CD4-positive, alpha-beta T cell treated with Interleukin-12 subunit alpha and Interleukin-12 subunit beta, for 1 hour (primary cell): ENCODE measurements around the gene HNF1A.
A peak's percentile ranks its signal among the peaks of the same experiment; 100 is the strongest.
"Not testable (repeated sequence)": the region's sequence is repeated elsewhere in the genome, so short reads cannot be mapped to it uniquely, and the experiment has no call there.

Experiments
- DNase-seq: peaks from one replicate; pipeline ENCODE4 v3.0.0-alpha.2; 2020

HNF1A gene

DNA sequence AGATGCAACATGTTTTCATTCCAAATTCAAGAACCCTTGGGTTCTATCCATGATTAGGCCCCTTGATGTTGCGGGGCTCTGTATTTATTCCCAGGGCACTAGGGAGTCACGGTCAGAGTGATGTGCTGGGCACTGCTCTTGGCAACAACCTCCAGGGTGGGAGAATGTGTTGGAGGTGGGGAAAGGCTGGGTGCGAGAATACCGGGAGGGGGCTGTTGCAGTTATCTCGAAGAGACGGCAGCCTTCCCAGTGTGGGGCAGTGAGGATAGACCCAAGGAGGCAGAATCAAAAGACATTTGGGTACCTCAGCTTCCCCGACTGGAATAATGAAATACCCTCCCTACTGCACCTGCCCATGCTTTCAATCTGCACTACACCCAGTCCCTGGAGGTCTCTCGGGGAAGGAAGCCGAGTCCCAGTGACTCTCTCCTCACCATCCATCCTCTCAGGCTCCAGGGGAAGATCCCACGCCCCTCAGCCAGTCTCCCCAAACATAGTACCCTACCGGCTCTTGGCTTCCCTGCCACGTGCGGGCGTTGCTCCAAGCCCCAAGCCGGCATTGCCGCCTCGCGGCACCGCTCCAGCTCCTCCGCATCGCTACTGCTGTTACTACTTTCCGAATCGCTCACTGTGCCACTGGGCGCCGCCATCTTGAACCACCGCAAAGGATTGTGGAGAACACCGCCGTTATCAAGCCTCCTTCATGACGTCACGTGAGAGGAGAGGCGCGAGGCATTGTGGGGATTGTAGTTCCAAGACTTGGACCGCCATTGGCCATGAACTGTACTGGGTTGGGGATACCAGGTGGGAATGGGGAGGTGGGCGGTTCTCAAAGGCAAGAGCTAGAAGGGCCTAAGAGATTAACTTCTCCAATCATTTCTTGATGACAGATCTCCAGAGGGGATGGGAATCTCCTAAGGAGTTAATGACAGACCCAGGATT lies 37.8 kb downstream of the HNF1A start, which contains the start of gene C12orf43:
TSS of gene C12orf43 (minus strand) at position 663 of the 942 bp plus-strand sequence. CDS start at position 650, 13 bp downstream.
- DNase-seq = peak; percentile 92

DNA sequence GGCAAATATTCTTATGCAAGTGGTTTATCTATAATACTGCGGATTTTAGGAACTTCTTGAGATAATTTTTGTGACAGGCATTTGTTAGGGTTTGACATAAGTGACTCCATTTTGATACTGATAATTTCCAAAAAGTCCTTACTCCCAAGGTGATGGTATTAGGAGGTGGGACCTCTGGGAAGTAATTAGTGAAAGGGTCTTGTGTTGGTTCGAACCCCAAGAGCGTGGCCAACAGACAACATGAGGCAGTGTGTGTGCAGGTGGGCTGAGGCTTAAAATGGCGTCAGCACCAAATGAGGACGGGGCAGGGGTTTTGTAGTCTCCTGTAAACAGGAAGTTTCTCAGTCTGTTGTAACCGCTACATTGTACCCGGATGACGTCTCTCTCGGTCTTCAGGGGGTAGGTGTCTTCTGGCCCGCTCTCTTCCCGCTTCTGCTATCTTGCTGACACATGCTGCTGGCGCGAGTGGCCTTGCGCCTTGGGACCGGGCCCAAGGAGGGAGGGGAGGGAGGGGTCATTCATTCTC lies 39.7 kb downstream of the HNF1A start:
- DNase-seq = no peak

DNA sequence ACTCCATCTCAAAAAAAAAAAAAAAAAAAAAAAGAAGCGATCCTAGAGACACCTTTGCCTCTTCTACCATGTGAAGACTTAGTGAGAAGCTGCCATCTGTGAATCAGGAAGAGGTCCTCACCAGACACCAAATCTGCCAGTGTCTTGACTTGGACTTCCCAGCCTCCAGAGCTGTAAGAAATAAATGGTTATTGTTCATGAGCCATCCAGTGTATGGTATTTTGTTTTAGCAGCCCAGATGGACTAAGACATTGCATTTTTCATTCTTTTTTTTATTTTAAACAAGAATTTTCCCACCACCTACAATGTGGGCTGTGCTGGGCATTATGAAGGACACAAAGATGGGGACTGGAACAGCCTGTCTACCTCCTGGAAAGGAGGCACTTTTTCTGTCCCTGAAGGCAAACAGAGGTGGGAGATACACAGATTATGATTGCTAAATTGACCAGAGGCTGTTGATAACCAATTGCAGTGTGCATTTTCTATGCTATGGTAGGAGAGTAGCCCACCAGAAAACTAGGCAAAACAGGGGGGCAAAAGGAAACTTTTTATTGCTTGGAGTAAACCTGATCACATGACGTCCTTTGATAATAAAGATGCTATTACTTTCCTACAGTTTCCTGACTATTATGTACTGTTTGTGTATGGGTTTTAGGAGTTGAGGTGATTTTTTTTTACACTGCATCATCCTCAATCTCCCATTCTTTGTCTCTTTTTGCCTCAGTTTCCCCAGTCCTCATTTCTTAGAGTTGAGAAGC lies 40.7 kb downstream of the HNF1A start:
- DNase-seq = no peak

DNA sequence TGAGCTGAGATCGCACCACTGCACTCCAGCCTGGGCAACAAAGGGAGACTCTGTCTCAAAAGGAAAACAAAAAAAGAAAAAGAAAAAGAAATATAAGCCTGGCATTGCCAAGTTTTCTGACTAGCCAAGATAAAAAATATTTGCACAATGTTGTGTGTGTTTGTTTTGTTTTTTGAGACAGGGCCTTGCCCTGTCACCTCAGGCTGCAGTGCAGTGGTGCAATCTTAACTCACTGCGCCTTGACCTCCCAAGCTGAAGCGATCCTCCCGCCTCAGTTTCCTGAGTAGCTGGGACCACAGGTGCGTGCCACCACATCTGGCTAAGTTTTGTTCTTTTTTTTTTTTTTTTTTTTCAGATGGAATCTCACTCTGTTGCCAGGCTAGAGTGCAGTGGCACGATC lies 43.4 kb downstream of the HNF1A start:
- DNase-seq = no peak

DNA sequence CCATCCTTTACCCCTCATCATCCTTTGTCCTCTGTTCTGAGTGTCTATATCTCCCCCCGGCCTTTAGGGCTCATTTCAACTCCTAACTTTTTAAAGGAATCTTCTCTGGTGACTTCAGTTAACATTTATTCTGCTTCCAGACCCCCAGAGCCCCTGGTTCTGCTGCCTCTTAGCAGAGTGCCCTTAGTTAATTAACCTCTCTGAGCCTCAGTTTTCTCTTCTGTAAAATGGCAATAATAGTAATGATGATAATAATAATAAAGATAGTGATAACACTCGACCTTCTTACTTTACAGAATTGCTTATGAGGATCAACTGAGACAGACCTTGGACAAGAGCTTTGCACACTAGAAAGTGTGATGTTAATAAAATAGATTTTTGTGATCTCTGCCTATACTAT lies 44.4 kb downstream of the HNF1A start:
- DNase-seq = no peak

DNA sequence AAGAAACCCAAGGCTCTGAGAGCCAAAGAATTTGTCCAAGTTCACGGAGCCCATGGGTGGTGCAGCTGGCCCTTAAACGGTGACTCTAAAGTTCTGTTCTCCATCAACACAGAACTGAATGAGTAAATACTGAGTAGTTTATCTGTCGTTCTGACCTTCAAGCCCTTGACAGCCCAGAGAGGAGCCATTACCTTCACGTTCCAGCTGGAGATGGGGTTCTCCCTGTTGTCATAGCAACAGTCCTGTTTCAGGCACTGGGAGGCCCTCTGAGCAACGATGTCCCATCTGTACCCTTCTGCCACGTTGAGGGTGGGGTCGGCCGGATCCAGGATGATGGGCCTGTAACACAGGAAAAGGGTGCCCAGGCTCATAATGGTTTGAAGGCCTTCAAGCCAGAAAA lies 45.5 kb downstream of the HNF1A start:
- no peak for DNase-seq

DNA sequence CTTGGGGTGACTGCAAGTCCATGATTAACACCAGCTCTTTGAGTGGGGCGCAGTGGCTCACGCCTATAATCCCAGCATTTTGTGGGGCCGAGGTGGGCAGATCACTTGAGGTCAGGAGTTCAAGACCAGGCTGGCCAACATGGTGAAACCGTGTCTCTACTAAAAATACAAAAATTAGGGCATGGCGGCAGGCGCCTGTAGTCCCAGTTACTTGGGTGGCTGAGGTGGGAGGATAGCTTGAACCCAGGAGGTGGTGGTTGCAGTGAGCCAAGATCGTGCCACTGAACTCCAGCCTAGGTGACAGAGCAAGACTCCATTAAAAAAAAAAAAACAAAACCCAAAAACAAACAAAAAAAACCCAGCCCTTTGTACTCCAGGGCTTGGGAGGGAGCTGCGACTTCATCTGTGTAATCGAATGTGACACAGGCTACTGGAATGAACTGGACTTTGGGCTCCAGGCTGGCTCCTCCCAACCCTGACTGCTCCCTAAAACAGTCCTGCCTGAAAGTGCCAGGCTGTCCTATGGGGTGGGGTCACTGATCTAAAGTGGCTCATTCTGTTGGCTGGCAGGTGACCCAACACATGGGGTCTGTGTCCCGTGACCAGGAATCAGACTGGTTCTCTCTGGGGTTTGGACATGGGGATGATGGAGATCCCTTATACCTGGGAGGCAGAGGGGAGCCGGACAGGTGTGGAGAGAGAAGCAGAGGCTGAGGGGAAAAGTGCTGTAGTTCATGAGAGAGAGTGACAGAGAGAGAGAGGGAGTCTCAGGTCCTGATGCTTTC lies 47.3 kb downstream of the HNF1A start:
- DNase-seq = no peak

DNA sequence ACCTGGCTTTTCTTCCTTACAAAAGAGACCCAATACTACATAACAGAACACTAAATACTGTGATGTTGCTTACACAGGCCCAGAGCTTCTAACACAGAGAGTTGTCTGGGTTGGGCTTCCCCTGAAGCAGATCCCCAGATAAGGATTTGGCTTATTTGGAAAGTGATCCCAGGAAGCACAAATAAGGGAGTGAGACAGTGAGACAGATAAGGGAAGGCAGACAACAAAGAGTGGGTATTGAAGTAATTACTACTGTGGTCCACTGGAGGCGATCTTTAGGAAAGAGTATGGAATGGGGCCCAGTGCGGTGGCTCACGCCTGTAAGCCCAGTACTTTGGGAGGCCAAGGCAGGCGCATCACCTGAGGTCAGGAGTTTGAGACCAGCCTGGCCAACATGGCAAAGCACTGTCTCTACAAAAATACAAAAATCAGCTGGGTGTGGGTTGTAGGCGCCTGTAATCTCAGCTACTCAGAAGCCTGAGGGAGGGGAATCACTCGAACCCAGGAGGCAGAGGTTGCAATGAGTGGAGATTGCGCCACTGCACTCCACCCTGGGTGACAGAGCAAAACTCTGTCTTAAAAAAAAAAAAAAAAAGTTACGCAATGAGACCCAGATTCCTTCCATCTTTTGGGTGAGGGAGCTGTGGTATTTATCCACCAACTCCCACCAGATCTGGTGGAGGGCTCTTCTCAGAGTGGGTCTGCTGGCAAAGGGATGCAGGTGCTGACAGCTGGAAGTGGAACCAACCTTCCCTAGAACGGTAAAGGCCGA lies 48.1 kb downstream of the HNF1A start:
- no peak for DNase-seq

DNA sequence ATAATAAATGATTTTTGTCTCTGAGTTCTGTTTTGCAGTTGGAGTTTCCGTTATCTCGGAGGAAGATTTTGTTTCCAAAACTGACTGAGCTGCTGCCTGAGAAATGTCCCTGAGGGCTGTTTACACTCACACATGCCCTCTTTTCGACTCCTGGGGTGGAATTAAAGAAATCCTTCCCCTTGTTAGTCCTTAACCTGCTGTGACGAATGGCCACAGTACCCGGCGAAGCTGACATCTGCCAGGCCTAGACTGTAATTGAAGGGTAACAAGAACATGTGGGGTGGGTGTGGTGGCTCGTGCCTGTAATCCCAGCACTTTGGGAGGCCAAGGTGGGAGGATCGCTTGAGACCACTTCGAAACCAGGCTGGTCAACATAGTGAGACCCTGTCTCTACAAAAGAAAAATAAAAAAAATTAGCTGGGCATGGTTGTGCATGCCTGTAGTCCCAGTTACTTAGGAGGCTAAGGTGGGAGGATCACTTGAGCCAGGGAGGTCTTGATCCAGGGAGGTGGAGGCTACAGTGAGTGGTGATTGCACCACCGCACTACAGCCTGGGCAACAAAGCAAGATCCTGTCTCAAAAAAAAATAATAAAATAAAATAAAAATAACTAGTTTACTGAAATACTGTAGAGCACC lies 52.4 kb downstream of the HNF1A start:
- DNase-seq = no peak

DNA sequence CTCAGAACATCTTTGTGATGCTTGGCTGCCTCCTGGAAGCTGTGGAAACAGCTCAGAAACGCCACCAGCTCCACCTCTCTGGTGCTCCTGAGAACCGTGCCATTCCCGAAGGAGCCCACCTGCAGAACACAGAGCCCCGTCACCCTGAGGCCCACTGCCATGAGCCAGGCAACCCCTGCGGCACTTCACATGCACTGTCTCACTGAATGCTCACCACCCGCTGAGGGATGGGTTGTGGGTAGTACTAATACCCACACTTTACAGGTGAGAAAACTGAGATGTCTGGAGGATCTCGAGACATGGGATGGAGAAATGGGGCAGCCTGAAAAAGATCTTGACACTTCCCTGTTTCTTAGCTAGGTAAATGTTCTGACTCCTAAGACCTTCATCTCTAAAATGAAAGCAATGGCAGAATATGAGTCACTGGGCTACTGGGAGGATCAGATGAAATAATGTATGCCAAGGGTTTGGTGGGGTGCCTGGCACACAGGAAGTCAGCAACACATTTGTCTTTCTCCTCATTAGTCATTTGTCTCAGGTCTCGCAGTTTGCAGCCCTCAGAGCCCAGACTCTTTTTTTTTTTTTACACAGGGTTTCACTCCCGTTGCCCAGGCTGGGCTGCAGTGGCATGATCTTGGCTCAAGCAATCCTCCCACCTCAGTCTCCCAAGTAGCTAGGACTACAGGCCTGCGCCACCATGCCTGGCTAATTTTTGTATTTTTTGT lies 55.4 kb downstream of the HNF1A start:
- peak; percentile 78 for DNase-seq

DNA sequence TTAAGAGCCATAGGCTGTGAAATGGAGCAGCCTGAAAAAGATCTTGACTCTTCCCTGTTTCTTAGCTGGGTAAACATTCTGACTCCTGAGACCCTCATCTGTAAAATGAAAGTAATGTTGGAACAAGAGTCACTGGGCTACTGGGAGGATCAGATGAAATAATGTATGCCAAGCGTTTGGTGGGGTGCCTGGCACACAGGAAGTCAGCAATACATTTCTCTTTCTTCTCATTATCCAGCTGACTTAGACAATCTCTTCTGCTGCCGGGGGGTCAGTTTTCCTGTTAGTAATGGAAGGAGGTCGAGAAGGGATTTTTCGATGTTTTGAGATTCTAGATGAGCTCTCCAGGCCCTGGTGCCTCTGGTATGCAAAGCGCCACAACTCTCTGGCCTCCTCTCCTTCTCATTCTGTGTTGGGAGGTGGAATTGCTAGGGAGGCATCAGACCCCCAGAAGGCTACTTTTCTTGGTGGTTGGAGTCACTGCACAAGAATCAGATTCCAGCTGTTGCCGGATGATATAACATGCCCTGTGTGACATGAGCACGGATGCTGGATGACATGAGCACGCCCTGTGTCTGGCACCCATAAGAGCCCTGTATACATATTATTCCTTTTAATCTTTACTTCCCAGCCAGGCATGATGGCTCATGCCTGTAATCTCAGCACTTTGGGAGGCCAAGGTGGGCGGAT lies 56.4 kb downstream of the HNF1A start:
- DNase-seq = no peak

DNA sequence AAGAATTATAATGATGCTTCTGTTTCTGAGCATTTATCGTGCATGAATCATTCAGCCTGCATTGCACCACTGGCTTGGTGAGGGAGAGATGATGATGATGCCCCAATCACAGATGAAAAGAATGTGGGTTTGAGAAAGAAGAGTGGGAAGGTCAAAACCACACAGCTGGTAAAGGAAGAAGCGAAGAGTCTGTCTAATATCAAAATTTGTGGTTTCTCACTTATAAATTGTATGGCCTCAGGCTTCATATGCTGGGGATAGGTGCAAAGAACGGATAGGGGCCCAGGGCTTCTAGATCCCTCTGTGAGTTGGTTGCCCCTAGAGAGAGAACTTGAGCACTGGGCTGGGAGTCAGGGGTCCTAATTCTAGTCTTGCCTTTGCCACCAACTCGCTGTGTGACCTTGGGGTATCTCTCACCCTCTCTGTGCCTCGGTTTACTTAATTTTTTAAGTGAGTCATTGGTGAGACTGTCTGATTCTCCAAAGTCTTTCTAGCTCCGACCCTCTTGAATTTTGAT lies 58.5 kb downstream of the HNF1A start:
- DNase-seq = peak; percentile 60

DNA sequence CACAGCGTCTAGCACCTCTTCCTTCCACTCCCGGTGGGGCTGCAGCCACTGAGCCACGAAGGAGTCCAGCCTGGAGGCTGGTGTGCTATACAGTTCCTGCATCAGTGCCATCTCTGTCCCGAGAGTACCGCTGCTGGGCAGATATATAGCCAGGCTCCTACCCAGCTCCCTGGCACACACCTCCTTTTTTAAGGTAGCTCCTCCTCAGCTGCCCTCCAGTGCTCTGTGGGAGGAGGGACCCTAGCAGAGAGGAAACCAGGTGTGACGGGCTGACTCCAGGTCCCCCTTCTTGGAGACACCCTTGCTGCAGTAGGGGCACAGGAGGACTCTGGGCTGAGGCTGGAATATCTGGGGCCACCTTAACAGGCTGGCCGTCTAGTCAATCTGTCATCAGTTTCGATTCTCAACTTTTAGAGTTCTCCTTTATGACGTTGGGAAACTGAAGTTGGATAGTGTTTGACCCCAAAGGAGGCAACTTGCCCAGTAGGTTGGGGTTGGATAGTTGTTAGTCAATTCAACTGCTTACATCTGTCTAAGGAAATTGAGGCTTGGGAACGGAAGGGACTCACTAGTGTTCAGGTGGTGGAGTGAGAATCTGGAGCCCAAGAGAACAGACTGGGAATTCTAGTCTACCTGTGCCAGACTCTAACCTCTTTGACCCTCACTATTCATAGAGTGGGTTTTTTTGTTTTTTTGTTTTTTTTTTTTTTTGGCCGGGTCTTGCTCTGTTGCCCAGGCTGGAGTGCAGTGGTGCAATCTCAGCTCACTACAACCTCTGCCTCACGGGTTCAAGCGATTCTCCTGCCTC lies 60.7 kb downstream of the HNF1A start, which contains the start of gene OASL:
TSS of gene OASL (minus strand) at position 386 of the 808 bp plus-strand sequence. CDS start at position 111, 275 bp downstream.
- DNase-seq = peak; percentile 83

DNA sequence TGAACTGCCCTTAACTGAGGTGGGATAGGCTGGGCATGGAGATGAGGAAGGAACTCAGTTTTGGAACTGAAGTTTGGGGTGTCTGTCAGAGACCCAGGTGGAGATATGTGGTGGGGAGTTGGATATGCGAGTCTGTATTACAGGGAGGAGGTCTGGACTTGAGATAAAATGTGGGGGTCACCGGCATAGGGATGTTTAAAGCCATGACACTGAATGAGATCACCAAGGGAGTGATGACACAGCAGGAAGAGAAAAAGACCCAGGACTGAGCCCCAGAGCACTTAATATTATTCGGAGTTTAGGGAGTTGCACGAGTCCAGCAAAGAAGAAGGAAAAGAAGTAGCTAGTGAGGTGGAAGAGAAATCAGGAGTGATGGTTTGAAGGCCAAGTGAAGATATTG lies 64.7 kb downstream of the HNF1A start:
- no peak for DNase-seq

DNA sequence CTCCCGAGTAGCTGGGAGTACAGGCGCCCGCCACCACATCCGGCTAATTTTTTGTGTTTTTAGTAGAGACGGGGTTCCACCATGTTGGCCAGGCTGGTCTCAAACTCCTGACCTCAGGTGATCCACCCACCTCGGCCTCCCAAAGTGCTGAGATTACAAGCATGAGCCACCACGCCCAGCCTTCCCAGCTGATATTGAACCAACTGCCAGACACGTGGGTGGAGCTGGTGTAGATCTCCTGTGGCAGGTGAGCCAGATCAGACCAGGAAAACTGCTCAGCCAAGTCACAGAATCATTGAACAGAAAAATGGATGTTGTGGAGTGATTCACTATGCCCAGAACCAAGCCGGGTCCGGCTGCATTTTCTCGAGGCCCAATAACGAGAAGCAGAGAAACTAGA lies 69.1 kb downstream of the HNF1A start:
- not testable (repeated sequence) for DNase-seq

DNA sequence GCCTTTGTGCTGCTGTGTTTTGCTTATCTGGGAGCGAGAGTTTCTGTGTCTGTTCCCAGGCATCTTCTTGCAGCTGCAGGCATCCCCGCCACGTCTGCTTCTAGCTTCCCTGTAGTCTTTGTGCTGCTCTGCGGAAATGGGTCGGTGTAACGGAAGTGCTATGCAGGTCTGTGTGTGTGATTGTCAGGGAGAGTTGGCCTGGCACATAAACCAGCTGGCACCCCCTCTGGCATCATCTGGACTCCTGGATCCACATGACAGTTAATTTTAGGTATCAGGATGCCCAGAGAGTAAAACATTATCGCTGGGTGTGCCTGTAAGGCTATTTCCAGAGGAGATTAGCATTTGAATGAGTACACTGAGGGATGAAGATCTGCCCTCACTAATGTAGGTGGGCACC lies 70.1 kb downstream of the HNF1A start:
- no peak for DNase-seq

DNA sequence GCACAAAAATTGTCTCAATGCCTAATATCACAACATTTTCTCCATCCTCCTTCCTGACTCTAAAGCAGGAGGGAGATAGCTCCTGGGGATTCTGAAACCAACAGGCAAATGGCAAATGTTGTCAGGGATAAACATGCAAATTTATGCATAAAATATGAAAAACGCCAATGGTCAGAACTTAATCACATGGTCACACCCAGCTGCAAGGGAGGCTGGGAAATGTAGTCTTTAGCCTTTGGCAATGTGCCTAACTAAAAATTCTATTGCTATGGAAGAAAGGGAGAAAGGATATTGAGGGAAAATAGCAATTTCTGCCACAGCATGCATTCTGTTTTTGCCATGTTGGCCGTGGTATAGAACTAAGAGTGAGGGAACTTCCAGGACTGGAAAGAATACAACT lies 72.4 kb downstream of the HNF1A start:
- DNase-seq = no peak
